Mucosa of stomach (tissue), 1 donor: Measurements from ENCODE around the gene FRMD4A.
"Not testable (repeated sequence)": the region's sequence is repeated elsewhere in the genome, so short reads cannot be mapped to it uniquely, and the experiment has no call there.

Source experiments
- H3K27me3 ChIP-seq: one replicate; pipeline ENCODE4 v1.7.0; 2013; ENCODE audit warnings: mild to moderate bottlenecking, low read length; ENCODE audit not compliant: control insufficient read depth, insufficient read depth
- H3K36me3 ChIP-seq: one replicate; pipeline ENCODE4 v1.7.0; 2013; ENCODE audit warnings: low read length; ENCODE audit not compliant: control insufficient read depth, insufficient read depth
- H3K4me1 ChIP-seq: one replicate; pipeline ENCODE4 v1.7.0; 2013; ENCODE audit warnings: mild to moderate bottlenecking, low read length; ENCODE audit not compliant: control insufficient read depth, insufficient read depth
- H3K4me3 ChIP-seq: one replicate; pipeline ENCODE4 v1.7.0; 2013; ENCODE audit warnings: low read length
- H3K9ac ChIP-seq: one replicate; pipeline ENCODE4 v1.7.0; 2013; ENCODE audit warnings: mild to moderate bottlenecking, low read length, moderate library complexity
- H3K9me3 ChIP-seq: one replicate; pipeline ENCODE4 v1.7.0; 2013; ENCODE audit warnings: mild to moderate bottlenecking, low read length, moderate library complexity; ENCODE audit not compliant: control insufficient read depth
- donor health status: Pancreatic carcinoma.

FRMD4A gene

GRCh38 chr10:13721486-13721885 lies 609.2 kb downstream of the FRMD4A start:
- no peaks in the 10 kb centered on the region for H3K9me3 ChIP-seq

GRCh38 chr10:13720699-13721098 lies 610.0 kb downstream of the FRMD4A start:
- Histone ChIP-seq H3K36me3 (no peaks in the 10 kb centered on the region), H3K9ac (no peak overlapping the region), H3K4me1 (peaks cover 18% of the 10 kb centered on the region), H3K9me3 (no peaks in the 10 kb centered on the region), H3K4me3 (no peak overlapping the region), H3K27me3 (no peaks in the 10 kb centered on the region)

More at GRCh38 chr10:13721486-13721885, 609.2 kb downstream of the FRMD4A start:
- H3K36me3 ChIP-seq: no peaks in the 10 kb centered on the region
- no peak overlapping the region for H3K4me3 ChIP-seq
- H3K27me3 ChIP-seq: no peaks in the 10 kb centered on the region
- peaks cover 18% of the 10 kb centered on the region for H3K4me1 ChIP-seq
- no peak overlapping the region for H3K9ac ChIP-seq

GRCh38 chr10:13719425-13719824 lies 611.3 kb downstream of the FRMD4A start:
- H3K4me1 ChIP-seq: peaks cover 18% of the 10 kb centered on the region
- H3K27me3 ChIP-seq: no peaks in the 10 kb centered on the region
- H3K9ac ChIP-seq: no peak overlapping the region
- H3K36me3 ChIP-seq: no peaks in the 10 kb centered on the region
- H3K4me3 ChIP-seq: no peak overlapping the region
- H3K9me3 ChIP-seq: no peaks in the 10 kb centered on the region

DNA sequence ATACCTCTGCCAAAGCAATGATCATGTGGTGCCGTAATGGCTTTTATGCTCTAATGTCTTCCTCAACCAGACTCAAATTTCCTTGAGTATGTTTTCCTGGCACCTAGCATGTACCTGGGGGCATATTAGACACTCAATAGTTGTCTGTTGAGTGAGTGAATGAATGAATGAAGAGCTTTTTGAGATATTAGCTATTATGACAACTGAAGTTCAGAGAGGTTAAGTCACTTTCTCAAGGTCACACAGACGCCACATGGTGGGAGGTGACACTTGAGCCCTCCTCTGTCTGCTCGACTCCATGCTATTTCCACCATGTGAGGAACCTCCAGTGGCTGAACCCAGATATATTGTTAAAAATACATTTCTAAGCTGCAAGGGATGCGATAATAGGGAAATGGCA lies 611.9 kb downstream of the FRMD4A start:
- Histone ChIP-seq H3K9ac (peak overlapping the region; percentile 44), H3K4me3 (peak overlapping the region; percentile 52), H3K27me3 (no peaks in the 10 kb centered on the region), H3K9me3 (no peaks in the 10 kb centered on the region), H3K4me1 (peaks cover 18% of the 10 kb centered on the region), H3K36me3 (no peaks in the 10 kb centered on the region)

DNA sequence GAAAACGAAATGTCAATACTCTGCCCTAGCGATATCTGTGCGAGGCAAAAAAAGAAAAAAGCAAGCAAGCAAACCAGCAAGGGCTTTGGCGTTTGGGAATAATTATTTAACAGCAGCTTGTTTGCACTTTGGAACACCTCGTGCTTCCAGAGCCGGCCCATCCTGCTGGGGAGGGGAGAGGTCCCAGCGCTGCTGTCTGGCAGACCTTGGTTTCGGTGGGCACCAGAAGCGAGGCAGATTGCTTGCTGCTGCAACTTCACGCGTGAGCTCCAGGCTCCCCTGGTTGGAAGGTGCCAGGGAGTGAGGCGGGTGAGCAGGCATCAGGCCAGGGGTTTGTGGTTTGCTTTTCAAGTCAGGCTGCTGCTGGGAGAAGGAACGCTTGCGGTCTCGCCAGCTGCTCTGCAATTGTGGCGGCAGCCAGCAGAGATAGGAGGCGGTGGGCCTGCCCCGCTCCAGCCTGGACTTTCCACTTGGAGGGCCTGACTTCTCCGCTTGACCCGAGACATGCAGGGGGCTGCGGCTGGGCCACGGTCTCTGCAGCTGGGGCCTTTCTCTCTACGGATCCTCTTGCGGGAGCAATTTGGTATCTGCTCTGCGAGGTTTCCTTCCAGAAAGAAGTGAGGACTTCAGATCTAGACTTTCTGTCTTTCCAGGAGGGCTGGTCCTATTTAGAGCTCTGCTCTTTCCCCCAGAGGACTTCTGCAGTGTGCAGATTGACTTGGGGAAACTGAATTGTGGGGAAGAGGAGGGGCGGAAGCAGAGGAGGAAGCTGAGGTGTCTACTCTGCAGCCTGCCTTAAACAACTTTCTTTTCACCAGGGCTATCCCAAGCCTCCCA lies 612.6 kb downstream of the FRMD4A start:
- Histone ChIP-seq H3K9ac (peak overlapping the region; percentile 44), H3K9me3 (no peaks in the 10 kb centered on the region), H3K4me1 (peaks cover 21% of the 10 kb centered on the region), H3K36me3 (no peaks in the 10 kb centered on the region), H3K27me3 (no peaks in the 10 kb centered on the region), H3K4me3 (peak overlapping the region; percentile 52)

DNA sequence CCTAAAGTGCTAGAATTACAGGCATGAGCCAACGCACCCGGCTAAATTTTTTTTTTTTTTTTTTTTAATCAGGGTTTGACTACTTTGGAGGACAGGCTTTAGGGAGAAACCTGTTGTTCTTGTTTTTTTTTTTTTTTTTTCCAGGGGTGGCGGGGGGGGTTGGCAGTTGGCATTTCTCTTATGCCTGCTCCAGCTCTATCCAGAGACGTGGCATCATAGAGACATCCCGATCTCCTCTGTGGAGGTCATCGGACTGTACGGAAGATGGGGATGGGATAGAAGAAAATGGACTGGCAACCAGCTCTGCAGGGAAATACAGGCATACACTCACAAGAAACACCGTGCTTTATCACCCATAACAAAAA lies 613.2 kb downstream of the FRMD4A start:
- Histone ChIP-seq H3K36me3 (no peaks in the 10 kb centered on the region), H3K4me3 (peak overlapping the region; percentile 52), H3K9me3 (no peaks in the 10 kb centered on the region), H3K27me3 (no peaks in the 10 kb centered on the region), H3K9ac (peak overlapping the region; percentile 44), H3K4me1 (peaks cover 22% of the 10 kb centered on the region)

DNA sequence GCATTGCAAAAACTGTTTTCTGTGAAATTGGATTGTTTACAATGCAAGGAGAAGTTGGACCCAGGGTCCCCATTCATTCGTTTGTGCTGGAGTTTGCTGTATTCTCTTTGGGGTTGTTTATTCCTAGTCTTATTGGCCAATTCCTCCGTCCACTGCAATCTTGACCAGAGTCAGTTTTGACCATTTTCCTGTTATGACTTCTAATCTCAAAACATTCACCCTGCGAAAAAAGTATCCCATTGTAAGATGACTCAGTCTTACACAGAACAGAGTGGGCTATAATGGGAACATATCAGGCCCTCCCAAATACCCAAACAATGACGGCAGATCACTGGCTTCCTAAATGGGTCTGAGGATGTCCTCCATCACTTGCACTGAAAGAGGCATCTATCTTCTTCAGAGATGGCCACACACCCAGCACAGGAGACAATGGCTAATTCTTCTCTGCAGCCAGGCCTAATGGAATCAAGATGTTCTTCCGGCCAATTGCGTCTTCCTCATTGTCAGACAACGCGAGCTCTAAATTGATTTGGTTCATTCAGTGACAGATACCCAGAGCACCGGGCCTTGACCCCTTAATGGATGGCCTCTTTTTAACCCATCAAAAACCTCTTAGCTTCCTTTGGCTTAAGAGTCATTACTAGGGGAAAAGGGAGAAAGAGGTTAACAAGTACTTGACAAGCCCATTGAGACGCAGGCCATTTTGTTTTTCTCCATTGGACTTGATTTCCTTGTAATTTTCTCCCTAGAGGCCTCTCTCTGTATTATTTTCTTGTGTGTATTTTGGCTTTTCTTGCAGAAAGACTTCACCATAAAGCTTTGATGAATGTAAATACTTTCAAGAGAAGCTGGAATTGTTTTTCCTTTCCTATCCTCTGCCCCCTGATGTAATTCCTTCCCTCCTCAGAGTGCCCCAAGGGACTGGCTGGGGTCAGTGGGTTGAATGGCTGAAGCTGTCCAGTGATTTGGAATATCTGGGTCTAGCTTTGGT lies 614.3 kb downstream of the FRMD4A start:
- Histone ChIP-seq H3K4me1 (peaks cover 22% of the 10 kb centered on the region), H3K36me3 (no peaks in the 10 kb centered on the region), H3K4me3 (no peak overlapping the region), H3K9me3 (no peaks in the 10 kb centered on the region), H3K9ac (no peak overlapping the region), H3K27me3 (no peaks in the 10 kb centered on the region)

- not testable (repeated sequence) for H3K27me3 ChIP-seq
Observed at GRCh38 chr10:13715596-13715995, 615.1 kb downstream of the FRMD4A start.

GRCh38 chr10:13715100-13715499 lies 615.6 kb downstream of the FRMD4A start:
- Histone ChIP-seq H3K27me3 (no peaks in the 10 kb centered on the region), H3K9me3 (no peaks in the 10 kb centered on the region), H3K4me3 (no peak overlapping the region), H3K4me1 (peaks cover 22% of the 10 kb centered on the region), H3K9ac (no peak overlapping the region), H3K36me3 (no peaks in the 10 kb centered on the region)

More at GRCh38 chr10:13715596-13715995, 615.1 kb downstream of the FRMD4A start:
- H3K9me3 ChIP-seq, H3K9ac ChIP-seq, H3K36me3 ChIP-seq, H3K4me3 ChIP-seq: not testable (repeated sequence)
- H3K4me1 ChIP-seq: peaks cover 22% of the 10 kb centered on the region

GRCh38 chr10:13712837-13713581 lies 617.7 kb downstream of the FRMD4A start:
- Histone ChIP-seq H3K4me3 (no peak overlapping the region), H3K4me1 (peaks cover 13% of the 10 kb centered on the region), H3K27me3 (no peaks in the 10 kb centered on the region), H3K9ac (no peak overlapping the region), H3K9me3 (no peaks in the 10 kb centered on the region), H3K36me3 (no peaks in the 10 kb centered on the region)

GRCh38 chr10:13712476-13712836 lies 618.3 kb downstream of the FRMD4A start:
- Histone ChIP-seq H3K36me3 (no peaks in the 10 kb centered on the region), H3K4me3 (no peak overlapping the region), H3K9me3 (no peaks in the 10 kb centered on the region), H3K4me1 (peaks cover 14% of the 10 kb centered on the region), H3K27me3 (no peaks in the 10 kb centered on the region), H3K9ac (no peak overlapping the region)
